CD4-positive, alpha-beta T cell (primary cell): ENCODE data around the gene UBE2E3. TPM values are rescaled to one million over a fixed set of nuclear protein-coding genes. Genes with fewer than 3 reads are reported as not detected.

Experiments
- ATAC-seq: fragments of 200-7000 bp; cut with Tn5 transposase; one replicate; pipeline ENCODE4 v1.10.0; 2022; ENCODE audit warnings: mild to moderate bottlenecking; ENCODE audit not compliant: poor library complexity
- CTCF ChIA-PET: fragments of 350-600 bp; sonication (Branson Sonifier 250); formaldehyde crosslinking; loops from one replicate; lab custom pipeline; 2021; ENCODE audit warnings: antibody characterized with exemption, inconsistent platforms; lab: Charles Lee
- POLR2A ChIA-PET: fragments of 350-600 bp; sonication (Branson Sonifier 250); formaldehyde crosslinking; loops from one replicate; lab custom pipeline; 2021; ENCODE audit warnings: antibody characterized with exemption, inconsistent platforms; lab: Charles Lee
- DNase-seq, 14 experiments: peaks; one replicate each; pipeline ENCODE4 v3.0.0-alpha.2; 2013 to 2020; ENCODE audit warnings: mixed read lengths in 2 of 14
- H3K27ac ChIP-seq, 2 donors: one replicate each; pipeline versions ENCODE4 v1.5.1 to v1.7.0; 2013; ENCODE audit warnings: low read length in 2 of 2, low read depth in 1 of 2, mild to moderate bottlenecking in 1 of 2
- H3K27me3 ChIP-seq, 2 experiments: 1 replicate in 1 of 2; 2 replicates in 1 of 2; pipeline versions ENCODE4 v1.6.1 to v1.7.0; 2013; ENCODE audit warnings: low read length in 2 of 2, control low read depth in 1 of 2, mild to moderate bottlenecking in 1 of 2, moderate library complexity in 1 of 2; ENCODE audit not compliant: insufficient read depth in 2 of 2, control insufficient read depth in 1 of 2
- H3K36me3 ChIP-seq: one replicate; pipeline ENCODE4 v1.6.1; 2013; ENCODE audit warnings: low read length, control low read depth; ENCODE audit not compliant: insufficient read depth
- H3K4me1 ChIP-seq: one replicate; pipeline ENCODE4 v1.6.1; 2013; ENCODE audit warnings: low read length, control low read depth; ENCODE audit not compliant: insufficient read depth
- H3K4me3 ChIP-seq: one replicate; pipeline ENCODE4 v1.5.1; 2013; ENCODE audit warnings: mild to moderate bottlenecking, low read length, moderate library complexity
- H3K9me3 ChIP-seq, 2 experiments: 1 replicate in 1 of 2; 2 replicates in 1 of 2; pipeline versions ENCODE4 v1.6.1 to v1.7.0; 2013; ENCODE audit warnings: low read length in 2 of 2, mild to moderate bottlenecking in 2 of 2, control low read depth in 1 of 2, moderate library complexity in 1 of 2; ENCODE audit not compliant: control insufficient read depth in 1 of 2, insufficient read depth in 1 of 2
- H3K27ac Mint-ChIP-seq: one replicate; pipeline ENCODE4 v1.8.0; 2020; ENCODE audit warnings: mixed read lengths
- H3K27me3 Mint-ChIP-seq: one replicate; pipeline ENCODE4 v1.8.0; 2021; ENCODE audit warnings: mixed read lengths
- H3K36me3 Mint-ChIP-seq: one replicate; pipeline ENCODE4 v1.8.0; 2021; ENCODE audit warnings: low read depth, mixed read lengths
- H3K4me1 Mint-ChIP-seq: one replicate; pipeline ENCODE4 v1.8.0; 2021; ENCODE audit warnings: low read depth, mixed read lengths
- H3K4me3 Mint-ChIP-seq: one replicate; pipeline ENCODE4 v1.8.0; 2020; ENCODE audit warnings: mild to moderate bottlenecking, mixed read lengths
- H3K9me3 Mint-ChIP-seq: one replicate; pipeline ENCODE4 v1.8.0; 2020; ENCODE audit warnings: mixed read lengths
- CTCF ChIP-seq: fragments of 200-600 bp; IDR thresholded peaks from one replicate; pipeline ENCODE4 v1.8.0; 2022; ENCODE audit warnings: antibody characterized with exemption, mild to moderate bottlenecking
- intact Hi-C, 2 experiments: fragments of 100-400 bp; cut with DNase I in 1 of 2; cut with micrococcal nuclease in 1 of 2; formaldehyde crosslinking; loops; one replicate each; pipeline versions ENCODE4 v1.15.1 to v1.9.0; 2023 to 2025; cut with DNase I, micrococcal nuclease
- total RNA-seq, 174 experiments: library from RNA in 2 of 174; stranded (reverse) in 2 of 174; gene quantifications; one replicate each; pipeline ENCODE4 v1.2.3 and lab custom pipeline; 2021 to 2026

UBE2E3 gene
- total RNA-seq, 2 experiments from 2014 or later: 20.5 TPM

DNA sequence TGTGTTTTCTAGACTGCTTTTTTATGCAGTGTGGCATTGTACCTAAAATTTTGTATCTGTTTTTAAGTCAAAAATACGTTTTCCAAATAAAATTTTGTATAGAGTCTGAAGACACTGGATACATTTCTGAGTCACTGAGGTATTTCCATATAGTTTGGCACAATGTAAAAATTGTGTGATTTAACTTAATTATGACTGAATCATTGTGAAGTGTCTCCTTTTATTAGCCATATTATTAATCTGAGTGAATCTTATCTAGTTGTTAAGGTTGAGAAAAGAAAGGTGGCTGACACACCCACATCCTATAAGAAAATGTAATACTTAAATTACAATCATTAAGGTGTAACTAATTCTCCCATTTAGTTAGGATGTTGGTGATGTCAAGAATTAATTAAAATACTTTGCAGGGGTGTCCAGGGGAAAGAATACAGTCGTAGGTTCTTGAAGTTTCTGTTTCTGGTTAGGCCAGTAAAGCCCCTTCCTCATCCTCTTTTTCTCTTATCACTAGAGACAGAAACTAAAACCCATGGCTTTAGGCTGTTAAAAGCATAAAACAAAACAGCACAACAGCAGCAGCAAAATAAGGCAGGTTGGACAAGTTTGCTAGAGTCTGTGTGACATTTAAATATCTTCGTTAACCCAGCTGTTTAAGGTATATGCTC is 71.6 kb downstream of the UBE2E3 start:
- Mint-ChIP-seq H3K27ac (no peak overlapping the region), H3K27me3 (no peaks in the 10 kb centered on the region), H3K36me3 (no peaks in the 10 kb centered on the region), H3K4me3 (no peak overlapping the region), H3K9me3 (no peaks in the 10 kb centered on the region), H3K4me1 (peaks cover 17% of the 10 kb centered on the region)
- no peaks in the 10 kb centered on the region for H3K27me3 ChIP-seq
- H3K9me3 ChIP-seq: no peaks in the 10 kb centered on the region
- H3K36me3 ChIP-seq: no peaks in the 10 kb centered on the region
- DNase-seq (no peak), ATAC-seq (no peak)
- no peak for TF ChIP-seq CTCF
- intact Hi-C loops: loop anchor here (10.0 kb wide), 2 partner anchors 67 to 437 kb away; partner anchors contain the start of gene UBE2E3 (in 1 of the 2)
- ChIA-PET CTCF (no interaction called here), POLR2A (no interaction called here)
- H3K4me1 ChIP-seq: no peaks in the 10 kb centered on the region
- H3K4me3 ChIP-seq: no peak overlapping the region
- no peak overlapping the region for H3K27ac ChIP-seq

- DNase-seq (no peak), ATAC-seq (no peak)
- ChIA-PET POLR2A (no interaction called here), CTCF (no interaction called here)
- Mint-ChIP-seq H3K9me3 (no peaks in the 10 kb centered on the region), H3K36me3 (no peaks in the 10 kb centered on the region), H3K27me3 (no peaks in the 10 kb centered on the region), H3K4me1 (peaks cover 17% of the 10 kb centered on the region), H3K27ac (no peak overlapping the region), H3K4me3 (no peak overlapping the region)
- TF ChIP-seq CTCF: no peak
- intact Hi-C loops: loop anchor here (10.0 kb wide), 2 partner anchors 68 to 438 kb away; partner anchors contain the start of gene UBE2E3 (in 1 of the 2)
- no peaks in the 10 kb centered on the region for H3K9me3 ChIP-seq
- H3K27ac ChIP-seq: no peak overlapping the region
- H3K27me3 ChIP-seq: no peaks in the 10 kb centered on the region
- H3K36me3 ChIP-seq: no peaks in the 10 kb centered on the region
- no peaks in the 10 kb centered on the region for H3K4me1 ChIP-seq
- H3K4me3 ChIP-seq: no peak overlapping the region
These were observed 72.1 kb downstream of the UBE2E3 start for GRCh38 chr2:181052523-181052891.

GRCh38 chr2:181054256-181054655 is 73.9 kb downstream of the UBE2E3 start:
- ATAC-seq (no peak), DNase-seq (no peak)
- Mint-ChIP-seq H3K36me3 (no peaks in the 10 kb centered on the region), H3K4me3 (no peak overlapping the region), H3K4me1 (peaks cover 17% of the 10 kb centered on the region), H3K27ac (no peak overlapping the region), H3K9me3 (no peaks in the 10 kb centered on the region), H3K27me3 (no peaks in the 10 kb centered on the region)
- Histone ChIP-seq H3K4me1 (no peaks in the 10 kb centered on the region), H3K9me3 (no peaks in the 10 kb centered on the region), H3K27me3 (no peaks in the 10 kb centered on the region), H3K27ac (no peak overlapping the region), H3K36me3 (no peaks in the 10 kb centered on the region), H3K4me3 (no peak overlapping the region)
- intact Hi-C loops: loop anchor here (10.0 kb wide), 2 partner anchors 69 to 439 kb away; partner anchors contain the start of gene UBE2E3 (in 1 of the 2)
- no peak for TF ChIP-seq CTCF
- ChIA-PET POLR2A (no interaction called here), CTCF (no interaction called here)
